Kasumi-1 (cell line): Measurements from ENCODE around the gene FAM135A.
"Not testable (repeated sequence)": the region's sequence is repeated elsewhere in the genome, so short reads cannot be mapped to it uniquely, and the experiment has no call there.

Experiments
- DNase-seq, 2 experiments: peaks; one replicate each; lab custom pipeline; 2025; lab: John Stamatoyannopoulos, UW

FAM135A gene

DNA sequence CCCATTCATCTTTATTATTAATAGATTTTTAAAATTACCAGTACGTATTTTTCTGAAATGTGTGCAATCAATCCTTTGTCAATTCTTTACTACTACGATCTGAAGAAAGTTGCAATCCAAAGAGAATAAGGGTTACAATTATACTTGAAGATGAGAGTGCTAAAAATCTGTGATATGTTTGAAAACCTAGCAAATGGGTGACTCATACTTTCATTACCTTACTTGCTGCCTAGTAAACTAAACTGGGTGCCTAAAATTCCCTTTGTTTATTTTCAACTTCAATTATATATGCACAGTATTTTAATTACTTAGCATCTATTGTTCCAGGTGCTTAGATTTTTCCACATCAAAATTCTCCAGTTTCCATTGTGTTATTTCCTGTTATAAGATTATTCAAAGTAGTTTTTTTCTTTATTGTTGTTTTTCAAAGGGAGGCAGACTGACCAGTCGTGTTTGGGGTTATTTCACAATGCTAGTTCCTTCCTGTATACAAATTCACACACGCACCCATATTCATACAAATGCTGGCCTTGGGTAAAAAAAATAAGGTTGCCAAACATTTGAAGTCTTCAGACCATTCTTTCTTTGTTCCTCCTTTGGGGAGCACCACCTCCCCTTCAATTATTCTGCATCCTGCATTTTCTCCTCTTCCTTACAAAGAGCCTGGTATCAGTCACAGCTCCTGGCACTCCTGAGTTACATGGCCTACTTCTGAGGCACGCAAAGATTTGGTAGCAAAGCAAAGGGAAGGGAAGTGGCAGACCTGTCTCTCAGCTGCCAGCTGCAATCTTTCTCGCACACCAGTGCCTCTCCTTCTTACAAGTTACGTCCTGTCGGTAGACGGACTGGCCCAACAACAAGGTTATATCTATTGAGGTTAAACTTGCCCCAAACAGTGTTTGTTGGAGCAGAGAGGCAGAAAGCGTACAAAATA lies 16.2 kb upstream of the FAM135A start:
- no peak for DNase-seq

DNA sequence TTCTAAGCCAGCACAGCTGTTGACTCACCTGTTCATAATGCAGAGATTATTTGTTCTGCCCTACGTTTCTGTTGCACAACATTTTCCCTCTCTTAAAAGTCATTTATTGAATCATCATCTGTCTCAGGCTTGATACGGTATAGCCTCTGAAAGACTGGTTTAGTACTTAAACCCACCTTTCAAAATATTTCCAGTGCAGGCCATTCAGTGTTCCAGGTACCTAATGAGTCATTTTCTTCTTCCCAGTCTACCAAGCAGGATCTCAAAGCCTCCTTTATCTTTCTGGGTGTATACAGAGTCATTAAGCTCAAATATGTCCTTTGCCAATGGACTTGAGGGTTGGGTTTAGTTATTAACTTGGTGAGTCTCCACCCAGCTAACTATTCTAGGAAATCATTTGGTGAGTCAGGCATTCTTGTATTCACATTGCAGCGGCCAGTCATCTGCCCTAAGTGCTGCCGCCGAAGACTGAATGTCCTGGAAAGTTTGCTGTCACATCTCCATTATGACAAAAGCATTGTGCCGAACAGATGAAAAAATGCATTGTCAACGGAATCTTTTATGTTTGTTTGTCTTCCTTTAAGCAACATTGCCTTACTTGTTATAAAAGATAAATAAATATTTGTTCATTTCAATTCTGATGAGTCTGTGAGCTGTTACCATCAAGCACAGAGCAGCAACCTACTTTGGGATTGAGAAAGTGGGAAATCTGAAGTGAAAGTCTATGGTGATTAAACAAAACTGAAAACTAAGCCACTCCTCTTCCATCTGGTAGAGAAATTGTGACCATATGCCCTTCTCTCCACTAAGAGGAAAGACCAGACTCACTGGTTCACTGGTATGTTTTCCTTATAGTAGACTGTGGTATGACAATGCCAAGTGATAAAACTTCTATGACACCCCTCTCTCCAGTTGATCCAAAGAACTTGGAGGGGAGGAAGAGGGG lies 14.3 kb upstream of the FAM135A start:
- no peak for DNase-seq

DNA sequence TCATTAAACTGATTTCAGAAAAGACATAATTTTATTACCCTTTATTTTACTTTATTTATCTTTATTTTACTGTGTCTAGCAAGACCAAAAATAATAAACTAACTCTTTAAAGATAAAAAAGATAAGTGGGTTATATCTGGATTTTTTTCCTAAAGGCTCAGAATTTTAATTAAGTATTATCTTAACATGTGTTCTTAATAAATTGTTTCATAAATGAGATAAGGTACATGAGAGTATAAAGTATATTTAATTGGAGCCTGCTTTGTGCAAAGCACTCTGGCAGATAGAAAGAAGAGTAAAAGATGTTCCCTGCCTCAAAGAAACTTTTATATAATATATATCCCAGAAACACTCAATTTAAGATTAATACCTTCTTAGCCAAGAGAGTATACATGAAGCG lies 8.7 kb upstream of the FAM135A start:
- DNase-seq = no peak

DNA sequence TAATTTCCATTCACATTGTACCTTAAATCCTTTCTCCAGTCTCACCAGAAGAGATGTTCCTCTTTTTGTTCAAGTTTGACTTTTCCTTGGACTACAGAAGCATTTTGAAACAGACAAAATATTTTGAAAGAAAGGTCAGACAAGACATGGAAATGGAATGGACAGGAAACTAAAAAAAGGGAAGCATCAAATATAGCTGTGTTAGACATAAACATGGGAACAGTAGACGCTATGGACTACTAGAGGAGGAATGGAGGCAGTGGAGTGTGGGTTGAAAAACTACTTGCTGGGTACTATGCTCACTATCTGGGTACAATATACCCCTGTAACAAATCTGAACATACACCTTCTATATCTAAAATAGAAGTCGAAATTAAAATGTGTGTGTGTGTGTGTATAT lies 4.1 kb upstream of the FAM135A start:
- peak; percentile 20 to 24 for DNase-seq

DNA sequence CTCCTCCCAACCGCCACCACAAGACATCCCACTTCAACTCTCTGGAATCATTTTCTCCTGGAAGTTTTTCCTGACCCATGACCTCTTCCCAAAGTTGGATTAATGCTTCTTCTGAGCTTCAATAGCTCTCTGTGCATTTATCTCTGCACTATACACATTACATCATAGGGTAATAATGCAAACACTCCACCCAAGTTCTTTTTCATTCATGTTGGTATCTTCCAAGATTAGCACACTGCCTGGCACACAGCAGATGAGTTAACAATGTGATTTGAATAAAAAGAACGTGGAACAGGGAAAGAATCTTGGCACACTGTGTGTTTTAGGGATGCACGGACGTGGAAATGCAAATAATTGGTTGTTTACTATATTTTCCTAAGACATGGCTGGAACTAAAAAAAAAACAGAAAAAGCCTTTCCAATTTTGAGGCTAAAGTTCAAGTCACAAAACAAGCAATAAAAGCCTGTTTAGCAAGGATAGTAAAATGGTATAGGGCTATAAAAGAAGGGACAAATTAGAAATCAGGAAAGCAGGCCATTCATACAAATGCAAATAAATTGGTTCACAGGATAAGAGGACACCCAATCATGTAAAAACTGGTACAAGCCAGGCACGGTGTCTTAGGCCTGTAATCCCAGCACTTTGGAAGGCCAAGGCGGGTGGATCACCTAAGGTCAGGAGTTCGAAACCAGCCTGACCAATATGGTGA lies 1.6 kb upstream of the FAM135A start:
- no peak for DNase-seq

DNA sequence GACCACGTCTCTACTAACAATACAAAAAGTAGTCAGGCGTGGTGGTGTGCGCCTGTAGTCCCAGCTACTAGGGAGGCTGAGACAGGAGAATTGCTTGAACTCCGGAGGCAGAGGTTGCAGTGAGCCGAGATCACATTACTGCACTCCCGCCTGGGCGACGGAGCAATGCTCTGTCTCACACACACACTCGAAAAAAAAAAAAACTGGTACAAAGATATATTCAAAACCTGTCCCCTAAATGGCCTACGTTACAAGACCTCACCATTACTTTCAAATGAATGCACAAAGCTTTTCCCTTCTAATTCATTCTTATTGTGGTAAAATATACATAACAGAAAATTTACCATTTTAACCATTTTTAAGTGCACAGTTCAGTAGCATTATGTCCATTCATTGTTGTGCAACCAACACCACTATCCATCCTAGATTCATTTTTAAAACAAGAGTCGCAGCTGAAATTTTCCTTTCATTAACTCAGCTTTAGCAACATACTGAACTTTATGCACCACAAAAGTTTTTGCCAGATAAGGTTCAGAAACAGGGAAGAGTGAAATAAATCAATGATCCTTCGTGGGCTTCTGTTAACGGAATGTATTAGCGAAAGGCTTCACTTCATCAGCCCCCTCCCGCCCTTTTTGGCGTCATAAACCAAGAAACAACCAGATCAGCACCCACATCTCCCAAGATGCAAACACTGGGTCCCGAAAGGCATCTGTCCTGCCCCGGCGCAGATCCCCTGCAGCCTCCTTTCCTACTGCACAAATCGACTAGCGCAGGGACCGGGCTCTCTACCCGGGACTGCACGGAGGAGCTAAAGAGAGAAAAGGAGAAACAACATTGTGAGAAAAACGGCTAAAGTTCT lies 825 bp upstream of the FAM135A start:
- no peak for DNase-seq

DNA sequence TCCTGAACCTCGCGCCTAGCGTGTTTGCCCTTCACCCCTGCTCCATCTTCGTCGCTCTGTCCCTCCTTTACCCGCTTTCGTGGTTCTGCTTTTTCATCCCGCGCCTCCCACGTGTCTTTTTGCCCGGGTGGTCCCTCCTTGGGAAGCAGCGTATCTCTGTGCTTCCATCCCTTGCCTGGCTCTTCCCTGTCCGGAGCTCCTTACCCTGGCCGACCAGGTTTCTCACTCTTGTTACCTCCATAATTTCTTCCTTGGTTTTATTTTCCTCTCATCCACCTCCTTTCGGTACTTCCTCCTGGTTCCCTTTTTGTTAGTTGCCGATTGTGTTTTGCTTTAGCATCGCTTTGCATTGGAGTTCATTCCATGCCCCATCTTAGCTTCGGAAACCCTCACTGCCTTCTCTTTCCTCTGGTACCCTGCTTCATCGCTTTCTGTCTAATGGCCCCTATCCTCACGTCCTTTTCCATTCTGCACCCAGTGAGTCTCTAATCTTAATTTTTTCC lies 735 bp downstream of the FAM135A start:
- DNase-seq = peak; percentile 62 to 75

DNA sequence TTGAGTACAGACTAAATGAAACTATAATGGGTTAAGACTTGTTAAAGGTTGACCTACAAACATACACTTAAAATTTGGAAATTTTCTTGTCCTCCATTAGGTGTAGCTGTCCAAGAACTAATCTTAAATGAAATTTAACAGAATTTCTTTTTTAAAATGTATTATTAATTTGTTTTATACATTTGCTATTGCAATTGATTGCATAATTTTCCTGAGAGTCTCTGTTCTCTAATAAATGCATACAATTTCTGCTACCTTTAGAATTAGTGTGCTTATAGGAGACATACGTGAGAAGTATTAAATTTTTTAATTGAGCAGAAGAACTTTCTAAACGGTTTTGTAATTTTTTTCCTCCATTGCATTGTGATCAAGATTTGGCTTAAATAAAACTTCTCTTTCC lies 1.5 kb downstream of the FAM135A start:
- peak; percentile 7 to 36 for DNase-seq

DNA sequence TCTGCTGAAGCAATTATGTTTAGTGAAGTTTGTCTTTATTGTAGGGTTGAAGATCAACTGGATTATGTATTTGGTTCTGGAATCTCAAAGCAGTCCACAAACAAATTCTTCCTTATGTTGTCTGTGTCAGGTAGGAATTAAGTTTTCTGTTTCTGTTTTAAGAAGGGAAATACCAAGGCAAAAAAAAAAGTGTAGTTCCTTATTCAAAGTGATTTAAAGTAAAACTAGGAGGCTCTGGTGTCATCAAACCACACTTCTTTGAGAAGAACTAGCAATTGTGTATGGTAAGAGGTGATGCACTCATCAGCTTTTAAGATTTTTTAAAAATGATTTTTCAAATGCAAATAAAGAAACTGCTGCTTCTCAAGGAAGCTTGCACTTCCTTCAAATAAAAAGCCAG lies 1.9 kb downstream of the FAM135A start:
- peak in 1 of 2 experiments; percentile 23 for DNase-seq

DNA sequence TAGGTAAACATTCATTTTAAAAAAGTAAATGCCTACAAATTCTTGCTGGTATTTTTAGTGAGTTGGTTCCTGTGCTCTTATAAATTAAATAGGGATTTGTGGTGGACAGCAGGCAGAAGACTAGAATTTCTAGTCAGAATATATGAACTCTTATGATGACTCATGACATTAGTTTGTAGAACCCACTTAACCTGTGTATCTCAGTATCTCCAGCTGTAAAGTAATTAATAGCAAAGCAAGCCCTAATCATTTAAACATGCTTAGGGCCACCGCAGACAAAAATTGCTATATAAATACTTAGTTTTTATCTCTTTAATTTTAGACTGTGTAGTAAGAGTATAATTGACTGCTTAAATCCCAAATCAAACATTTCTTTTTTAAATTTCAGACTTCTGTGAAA lies 2.4 kb downstream of the FAM135A start:
- no peak for DNase-seq

DNA sequence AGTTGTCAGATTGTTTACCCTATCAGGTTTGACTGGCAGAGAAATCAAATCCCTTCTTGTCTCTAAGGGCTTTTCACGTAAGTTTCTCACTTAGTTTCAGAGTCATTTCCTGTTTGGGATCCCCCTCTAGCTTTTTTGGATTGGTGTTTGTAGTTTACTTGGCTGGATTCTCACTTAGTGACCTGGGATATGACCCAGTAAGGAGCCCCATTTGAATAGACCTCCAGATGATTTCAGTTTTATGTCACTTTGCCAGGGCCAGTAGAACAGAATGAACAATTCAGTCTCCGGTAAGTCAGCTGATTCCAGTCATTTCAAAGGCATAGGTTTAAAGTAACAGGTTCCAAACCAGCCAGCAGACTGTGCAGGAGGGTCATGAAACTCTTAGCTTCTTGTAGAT lies 8.2 kb downstream of the FAM135A start:
- no peak for DNase-seq

DNA sequence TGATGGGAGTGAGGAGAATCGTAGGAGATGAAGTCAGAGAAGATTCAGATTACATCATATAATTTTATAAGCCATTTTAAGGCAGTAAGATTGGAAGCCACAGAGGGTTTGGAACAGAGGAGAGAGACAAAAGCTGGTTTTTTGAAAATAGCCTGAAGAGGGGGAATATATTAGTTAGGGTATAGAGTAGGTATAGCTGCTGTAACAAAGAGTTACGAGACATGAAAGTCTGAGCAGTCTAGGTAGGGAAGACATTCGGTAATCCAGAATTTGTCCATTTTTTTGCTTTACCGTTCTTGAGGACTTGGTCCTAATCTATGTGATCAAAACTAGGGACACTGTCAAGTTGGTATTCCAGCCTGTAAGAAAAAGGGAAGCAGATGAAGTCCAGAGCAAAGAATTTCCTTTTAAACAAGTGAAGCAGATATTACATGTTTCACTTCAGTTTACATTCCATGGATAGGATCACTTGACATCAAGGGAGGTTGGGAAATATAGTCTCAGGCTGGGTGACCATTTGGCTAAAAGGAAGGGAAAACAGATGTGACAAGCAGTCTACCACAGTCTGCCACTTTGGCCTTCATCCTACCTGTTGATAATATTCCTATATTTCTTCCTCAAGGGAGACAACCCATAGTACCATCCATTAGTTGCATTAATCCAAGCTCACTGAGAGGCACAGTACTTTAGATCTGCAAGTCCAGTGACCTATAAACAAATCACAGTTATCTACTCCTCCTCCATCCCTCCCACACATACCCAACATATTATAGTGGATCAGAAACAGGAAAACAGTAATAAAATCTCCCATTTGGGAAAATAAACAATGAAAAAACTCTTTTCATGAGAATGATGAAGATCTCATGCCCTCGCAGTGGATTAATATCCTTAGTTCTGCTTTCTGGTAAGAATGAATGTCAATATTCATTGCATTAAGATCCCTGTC lies 10.2 kb downstream of the FAM135A start:
- DNase-seq = no peak

DNA sequence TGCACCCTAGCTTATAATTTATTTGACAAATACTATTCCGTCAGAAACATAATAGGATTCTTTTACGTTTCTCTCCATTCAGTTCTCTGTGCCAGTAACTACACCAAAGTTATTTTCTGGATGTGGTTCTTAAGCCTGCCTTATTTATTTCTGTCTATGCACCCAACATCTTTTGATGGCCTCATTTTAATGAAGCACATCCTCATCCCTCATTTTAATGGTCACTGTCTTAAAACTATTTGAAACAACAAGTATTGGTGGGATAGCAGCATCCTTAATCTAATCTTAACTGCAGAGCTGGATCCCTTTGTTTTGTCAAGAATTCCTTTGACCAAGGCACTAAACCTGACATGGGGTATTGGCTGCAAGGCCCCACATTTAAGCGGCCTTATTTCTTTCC lies 11.0 kb downstream of the FAM135A start:
- DNase-seq = no peak

DNA sequence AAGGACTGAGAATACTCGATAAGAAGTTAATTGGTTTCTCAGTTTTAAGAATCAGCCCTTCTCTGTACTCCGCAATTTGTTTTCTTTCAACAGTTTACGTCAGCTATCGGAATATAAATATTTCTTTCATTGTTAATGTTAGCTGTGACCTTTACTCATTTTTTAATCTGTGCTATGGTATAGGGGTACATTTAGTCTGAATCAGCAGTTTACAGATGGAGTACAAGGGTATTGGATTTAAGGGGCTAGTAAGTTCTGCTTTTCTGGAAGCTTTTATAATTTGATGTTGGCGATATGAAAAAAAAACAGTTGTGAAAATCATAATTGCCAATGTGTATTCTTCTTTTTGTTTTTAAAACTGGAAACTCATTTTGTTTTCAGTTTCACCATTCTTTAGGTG lies 23.0 kb downstream of the FAM135A start:
- no peak for DNase-seq

DNA sequence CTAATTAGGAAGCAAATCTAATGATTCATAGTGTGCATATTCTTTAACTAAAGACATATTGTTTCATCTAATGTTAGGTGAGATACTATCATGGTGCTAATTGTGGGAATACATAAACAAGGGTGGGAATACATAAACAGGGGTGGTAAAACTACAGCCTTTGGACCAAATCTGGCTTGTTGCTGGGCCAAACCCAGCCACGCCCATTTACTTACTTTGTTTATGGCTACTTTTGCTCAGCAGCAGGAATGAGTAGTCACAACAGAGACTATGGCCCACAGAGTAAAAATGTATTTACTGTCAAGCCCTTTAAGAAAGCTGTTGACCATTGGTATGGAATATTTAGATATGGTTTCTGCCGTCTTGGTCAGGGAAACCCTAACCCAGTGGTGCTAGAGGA lies 31.7 kb downstream of the FAM135A start:
- DNase-seq = no peak

DNA sequence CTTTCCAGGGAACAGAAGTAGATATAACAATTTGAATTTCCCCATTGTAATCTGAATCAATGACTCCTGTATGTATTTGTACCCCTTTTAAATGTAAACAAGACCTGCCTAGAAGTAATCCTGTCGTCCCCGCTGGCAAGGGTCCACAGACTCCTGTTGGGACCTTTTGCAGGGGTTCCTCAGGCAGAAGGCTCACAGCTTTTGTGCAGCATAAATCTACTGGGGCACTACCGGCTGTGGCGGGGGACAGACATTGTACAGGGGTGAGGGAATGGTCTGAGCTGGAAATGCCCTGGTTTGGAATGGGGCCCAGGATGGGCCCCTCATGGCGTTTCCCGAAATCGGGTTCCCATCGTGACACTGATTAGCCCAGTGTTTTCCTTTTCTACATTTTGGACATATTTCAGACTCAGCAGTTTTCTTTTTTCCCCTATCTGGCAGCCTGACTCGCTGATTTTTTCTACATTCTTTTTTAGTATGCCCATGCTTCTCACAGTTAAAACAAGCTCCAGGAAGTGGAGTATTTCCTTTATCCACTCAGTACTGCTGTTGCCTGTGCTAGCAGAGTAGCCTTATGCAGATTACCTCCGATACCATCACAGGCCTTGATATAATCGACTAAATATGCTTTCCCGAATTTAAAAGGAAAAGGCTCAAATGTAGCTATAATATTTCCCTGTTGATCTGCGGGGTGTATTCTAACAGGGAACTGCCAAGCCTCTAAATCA lies 34.2 kb downstream of the FAM135A start:
- not testable (repeated sequence) for DNase-seq

DNA sequence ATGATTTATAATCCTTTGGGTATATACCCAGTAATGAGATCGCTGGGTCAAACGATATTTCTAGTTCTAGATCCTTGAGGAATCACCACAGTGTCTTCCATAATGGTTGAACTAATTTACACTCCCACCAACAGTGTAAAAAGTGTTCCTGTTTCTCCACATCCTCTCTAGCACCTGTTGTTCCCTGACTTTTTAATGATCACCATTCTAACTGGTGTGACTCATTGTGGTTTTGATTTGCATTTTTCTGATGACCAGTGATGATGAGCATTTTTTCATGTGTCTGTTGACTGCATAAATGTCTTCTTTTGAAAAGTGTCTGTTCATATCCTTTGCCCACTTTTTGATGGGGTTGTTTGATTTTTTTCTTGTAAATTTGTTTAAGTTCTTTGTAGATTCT lies 40.6 kb downstream of the FAM135A start:
- not testable (repeated sequence) for DNase-seq

DNA sequence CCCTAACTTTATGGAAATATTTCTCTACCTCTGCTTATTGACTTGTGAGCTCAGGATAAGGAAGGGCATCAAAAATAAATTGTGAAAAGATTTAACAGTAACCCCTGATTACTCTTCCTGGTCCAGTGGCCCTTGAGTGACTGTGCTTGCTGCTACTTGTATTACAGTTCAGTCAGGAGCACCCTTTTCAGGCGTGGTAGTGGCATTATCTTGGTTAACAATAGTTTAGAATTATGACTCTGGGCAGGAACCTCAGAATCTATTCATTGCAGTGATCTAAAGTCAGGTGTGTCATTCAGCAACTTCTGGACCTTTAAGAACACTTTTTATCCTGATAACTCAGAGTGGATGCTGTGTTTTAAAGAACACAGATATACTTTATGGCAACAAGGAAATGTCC lies 43.4 kb downstream of the FAM135A start:
- DNase-seq = no peak

DNA sequence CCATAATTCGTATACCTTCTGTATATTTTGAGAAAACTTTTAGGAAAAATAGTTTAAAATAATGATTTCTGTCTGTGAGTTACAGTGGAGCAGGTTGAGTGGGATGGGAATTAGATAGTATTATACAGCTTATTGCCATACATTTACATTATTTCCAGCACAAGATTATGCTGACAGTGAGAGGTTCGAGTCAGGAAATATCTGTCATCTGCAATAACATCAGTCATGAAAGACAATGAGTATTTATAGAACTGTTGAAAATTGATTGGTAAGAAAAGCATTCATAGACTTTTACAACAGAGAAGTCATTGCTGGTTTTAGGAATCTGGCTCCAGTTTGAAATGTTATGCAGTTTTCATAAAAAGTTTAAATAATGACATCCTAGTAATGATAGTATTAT lies 45.9 kb downstream of the FAM135A start:
- DNase-seq = no peak
